ENCODE measurements around the gene FXYD4. TPM values are rescaled to one million over a fixed set of nuclear protein-coding genes. Genes with fewer than 3 reads are reported as not detected.

FXYD4 gene
- polyA plus RNA-seq, 1 of the 3 experiments (the other 2 are of a cell fraction), result not detected

DNA sequence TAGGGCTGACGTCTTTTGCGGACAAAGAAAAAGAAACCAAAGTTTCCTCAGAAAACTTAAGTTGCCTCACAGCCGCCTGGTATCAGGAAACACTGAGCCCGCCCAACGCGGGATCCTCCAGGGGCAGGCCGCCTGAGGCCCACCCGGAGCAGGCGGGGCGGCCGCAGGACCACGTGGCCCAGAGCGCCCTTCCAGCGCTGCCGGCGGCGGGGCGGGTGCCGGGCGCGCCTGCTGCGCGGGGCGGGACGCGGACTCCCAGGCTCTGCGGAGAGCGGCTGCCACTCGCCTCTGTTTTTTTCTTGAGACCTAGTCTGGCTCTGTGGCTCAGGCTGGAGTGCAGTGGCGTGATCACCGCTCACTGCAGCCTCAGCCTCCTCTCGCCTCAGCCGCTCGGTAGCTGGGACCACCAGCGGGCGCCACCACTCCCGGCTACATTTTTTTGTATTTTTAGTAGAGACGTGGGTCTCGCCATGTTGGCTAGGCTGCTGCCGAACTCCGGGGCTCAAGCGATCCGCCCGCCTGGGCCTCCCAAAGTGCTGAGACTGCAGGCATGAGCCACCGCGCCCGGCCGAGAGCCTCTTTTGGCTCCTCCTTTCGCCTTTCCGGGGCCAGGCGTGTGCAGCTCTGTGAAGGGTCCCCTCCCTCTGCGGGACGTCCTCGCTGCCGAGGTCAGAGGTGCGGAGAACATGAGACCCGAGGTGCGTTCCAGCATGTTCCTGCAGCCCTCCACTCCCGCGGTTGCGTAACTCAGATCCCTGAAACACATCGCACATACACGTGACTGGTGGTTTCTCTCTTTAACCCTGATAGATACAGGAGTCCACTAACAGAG is 49.1 kb downstream of the FXYD4 start (continued):
- TF ChIP-seq, protein P1, sequence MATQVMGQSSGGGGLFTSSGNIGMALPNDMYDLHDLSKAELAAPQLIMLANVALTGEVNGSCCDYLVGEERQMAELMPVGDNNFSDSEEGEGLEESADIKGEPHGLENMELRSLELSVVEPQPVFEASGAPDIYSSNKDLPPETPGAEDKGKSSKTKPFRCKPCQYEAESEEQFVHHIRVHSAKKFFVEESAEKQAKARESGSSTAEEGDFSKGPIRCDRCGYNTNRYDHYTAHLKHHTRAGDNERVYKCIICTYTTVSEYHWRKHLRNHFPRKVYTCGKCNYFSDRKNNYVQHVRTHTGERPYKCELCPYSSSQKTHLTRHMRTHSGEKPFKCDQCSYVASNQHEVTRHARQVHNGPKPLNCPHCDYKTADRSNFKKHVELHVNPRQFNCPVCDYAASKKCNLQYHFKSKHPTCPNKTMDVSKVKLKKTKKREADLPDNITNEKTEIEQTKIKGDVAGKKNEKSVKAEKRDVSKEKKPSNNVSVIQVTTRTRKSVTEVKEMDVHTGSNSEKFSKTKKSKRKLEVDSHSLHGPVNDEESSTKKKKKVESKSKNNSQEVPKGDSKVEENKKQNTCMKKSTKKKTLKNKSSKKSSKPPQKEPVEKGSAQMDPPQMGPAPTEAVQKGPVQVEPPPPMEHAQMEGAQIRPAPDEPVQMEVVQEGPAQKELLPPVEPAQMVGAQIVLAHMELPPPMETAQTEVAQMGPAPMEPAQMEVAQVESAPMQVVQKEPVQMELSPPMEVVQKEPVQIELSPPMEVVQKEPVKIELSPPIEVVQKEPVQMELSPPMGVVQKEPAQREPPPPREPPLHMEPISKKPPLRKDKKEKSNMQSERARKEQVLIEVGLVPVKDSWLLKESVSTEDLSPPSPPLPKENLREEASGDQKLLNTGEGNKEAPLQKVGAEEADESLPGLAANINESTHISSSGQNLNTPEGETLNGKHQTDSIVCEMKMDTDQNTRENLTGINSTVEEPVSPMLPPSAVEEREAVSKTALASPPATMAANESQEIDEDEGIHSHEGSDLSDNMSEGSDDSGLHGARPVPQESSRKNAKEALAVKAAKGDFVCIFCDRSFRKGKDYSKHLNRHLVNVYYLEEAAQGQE (IDR thresholded peaks at IDR 0.05; ENCODE audit: low read depth, low read length), result no peak
- TF ChIP-seq CTCF (IDR thresholded peaks at IDR 0.05), result peak; percentile 45
- no peak for TF ChIP-seq ZBTB33 (IDR thresholded peaks at IDR 0.05; ENCODE audit: borderline replicate concordance, low read depth)

DNA sequence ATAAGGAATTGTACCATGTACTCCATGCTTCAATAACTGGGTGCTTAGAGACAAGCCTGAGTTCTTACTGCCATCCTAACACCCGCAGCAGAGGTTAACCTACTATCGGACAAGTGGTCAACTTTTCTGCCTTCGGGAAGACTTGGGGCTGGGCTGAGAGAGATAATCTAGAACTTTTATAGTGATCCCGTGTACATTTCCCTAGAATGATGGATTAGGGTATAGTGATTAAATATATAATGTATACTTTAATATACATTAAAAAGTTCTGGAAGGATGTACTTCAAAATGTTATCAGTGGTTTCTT is 49.7 kb downstream of the FXYD4 start:
- Histone ChIP-seq H3K27ac (ENCODE audit: low read depth in 2 of 2, low read length in 1 of 2) (peak overlapping the region; percentile 19 to 83), H3K27me3 (ENCODE audit: insufficient read depth) (no peaks in the 10 kb centered on the region), H4K20me1 (ENCODE audit: insufficient read depth) (no peaks in the 10 kb centered on the region), H3F3A (replicated peaks; ENCODE audit: insufficient read depth) (peaks cover 13% of the 10 kb centered on the region), H3K9ac (peak overlapping the region; percentile 75; the same call in 1 of the 2 replicates), H2AFZ (ENCODE audit: low read depth) (peak overlapping the region; percentile 98), H3K4me2 (peak overlapping the region; percentile 82), H3K9me3 (no peaks in the 10 kb centered on the region), H3K4me3 (ENCODE audit: low read depth in 2 of 2, low read length in 1 of 2) (peak overlapping the region; percentile 34 to 61), H3K79me2 (ENCODE audit: insufficient read depth) (no peaks in the 10 kb centered on the region), H3K4me1 (ENCODE audit: control insufficient read depth in 1 of 2, insufficient read depth in 2 of 2, low read depth in 1 of 2, low read length in 1 of 2) (peaks cover 5% of the 10 kb centered on the region in 2 experiments; a peak in 2 of 4 replicates), H3K9me2 (no peaks in the 10 kb centered on the region), H3K36me3 (replicated peaks in 1 of 2; ENCODE audit: control insufficient read depth in 1 of 2, insufficient read depth in 2 of 2, low read length in 1 of 2) (no peaks in the 10 kb centered on the region)
- WGBS (ENCODE audit: low lambda C conversion rate), result 82% methylated on average over 4 of the region's 4 CpGs
- POLR2A ChIA-PET, result interaction anchor here (1.4 to 2.6 kb wide), 2 partner anchors 12 to 24 kb away, joined by 3 to 12 read pairs; partner anchors contain the start of gene HNRNPF
- no peak for DNase-seq
- CTCF ChIA-PET, result interaction anchor here (1.5 kb wide), 1 partner anchor 12 kb away, joined by 4 read pairs; the partner anchor contains the start of gene HNRNPF
- TF ChIP-seq FOXM1 (IDR thresholded peaks at IDR 0.05; ENCODE audit: low read depth), result no peak
- TF ChIP-seq MEF2A (IDR thresholded peaks at IDR 0.05; ENCODE audit: borderline replicate concordance, low read depth), result no peak
- TF ChIP-seq SMC3 (IDR thresholded peaks at IDR 0.05; ENCODE audit: low read depth, low read length), result no peak
- no peak for TF ChIP-seq POLR2AphosphoS5 (IDR thresholded peaks at IDR 0.05; ENCODE audit: low read depth, low read length)
